Stimulated activated memory B cell treated with anti-CD40 and anti-IgM and Interleukin-4, amounts not matched to agents 10 μg/mL and 1 μg/mL and 100 μg/mL, for 72 hours (primary cell): ENCODE results near the gene PRKCA.
"Not testable (repeated sequence)": the region's sequence is repeated elsewhere in the genome, so short reads cannot be mapped to it uniquely, and the experiment has no call there.

Experiments used
- ATAC-seq: fragments of 150-1000 bp; cut with Tn5 transposase; 2 replicates; pipeline ENCODE4 v1.10.0; 2021
- H3K27ac Mint-ChIP-seq: one replicate; pipeline ENCODE4 v1.8.0; 2022; ENCODE audit warnings: mild to moderate bottlenecking, mixed read lengths
- H3K27me3 Mint-ChIP-seq: one replicate; pipeline ENCODE4 v1.8.0; 2022; ENCODE audit warnings: mixed read lengths
- H3K36me3 Mint-ChIP-seq: one replicate; pipeline ENCODE4 v1.8.0; 2022; ENCODE audit warnings: mixed read lengths
- H3K4me1 Mint-ChIP-seq: one replicate; pipeline ENCODE4 v1.8.0; 2022; ENCODE audit warnings: mixed read lengths
- H3K4me3 Mint-ChIP-seq: one replicate; pipeline ENCODE4 v1.8.0; 2022; ENCODE audit warnings: mild to moderate bottlenecking, moderate library complexity, mixed read lengths
- H3K9me3 Mint-ChIP-seq: one replicate; pipeline ENCODE4 v1.8.0; 2022; ENCODE audit warnings: mixed read lengths

The PRKCA gene

GRCh38 chr17:66620528-66620927 lies 318.1 kb downstream of the PRKCA start:
- H3K4me3 Mint-ChIP-seq, result no peak overlapping the region
- no peaks in the 10 kb centered on the region for H3K36me3 Mint-ChIP-seq
- peaks cover 7% of the 10 kb centered on the region for H3K27me3 Mint-ChIP-seq
- no peak for ATAC-seq
- no peaks in the 10 kb centered on the region for H3K4me1 Mint-ChIP-seq
- no peak overlapping the region for H3K27ac Mint-ChIP-seq
- no peaks in the 10 kb centered on the region for H3K9me3 Mint-ChIP-seq

GRCh38 chr17:66624630-66625029 lies 322.2 kb downstream of the PRKCA start:
- H3K36me3 Mint-ChIP-seq, H3K27me3 Mint-ChIP-seq, H3K9me3 Mint-ChIP-seq: not testable (repeated sequence)

GRCh38 chr17:66625311-66625767 lies 322.9 kb downstream of the PRKCA start:
- Mint-ChIP-seq H3K27ac (no peak overlapping the region), H3K9me3 (no peaks in the 10 kb centered on the region), H3K4me3 (no peak overlapping the region), H3K36me3 (no peaks in the 10 kb centered on the region), H3K27me3 (no peaks in the 10 kb centered on the region), H3K4me1 (no peaks in the 10 kb centered on the region)
- no peak for ATAC-seq

More at GRCh38 chr17:66624630-66625029, 322.2 kb downstream of the PRKCA start:
- H3K27ac Mint-ChIP-seq, H3K4me1 Mint-ChIP-seq, H3K4me3 Mint-ChIP-seq, ATAC-seq: not testable (repeated sequence)

- no peak for ATAC-seq
- Mint-ChIP-seq H3K4me3 (no peak overlapping the region), H3K36me3 (no peaks in the 10 kb centered on the region), H3K9me3 (no peaks in the 10 kb centered on the region), H3K27me3 (no peaks in the 10 kb centered on the region), H3K4me1 (no peaks in the 10 kb centered on the region), H3K27ac (no peak overlapping the region)
Observed at GRCh38 chr17:66627985-66628384, 325.6 kb downstream of the PRKCA start.

- no peak for ATAC-seq
Observed at GRCh38 chr17:66629762-66630161, 327.3 kb downstream of the PRKCA start.

GRCh38 chr17:66630379-66630778 lies 328.0 kb downstream of the PRKCA start:
- H3K9me3 Mint-ChIP-seq, result no peaks in the 10 kb centered on the region
- no peaks in the 10 kb centered on the region for H3K27me3 Mint-ChIP-seq
- ATAC-seq, result no peak
- no peak overlapping the region for H3K4me3 Mint-ChIP-seq
- no peaks in the 10 kb centered on the region for H3K36me3 Mint-ChIP-seq
- H3K4me1 Mint-ChIP-seq, result no peaks in the 10 kb centered on the region
- no peak overlapping the region for H3K27ac Mint-ChIP-seq

More at GRCh38 chr17:66629762-66630161, 327.3 kb downstream of the PRKCA start:
- Mint-ChIP-seq H3K4me1 (no peaks in the 10 kb centered on the region), H3K4me3 (no peak overlapping the region), H3K27ac (no peak overlapping the region), H3K36me3 (no peaks in the 10 kb centered on the region), H3K27me3 (no peaks in the 10 kb centered on the region), H3K9me3 (no peaks in the 10 kb centered on the region)

GRCh38 chr17:66630828-66631472 lies 328.5 kb downstream of the PRKCA start:
- Mint-ChIP-seq H3K4me1 (no peaks in the 10 kb centered on the region), H3K36me3 (no peaks in the 10 kb centered on the region), H3K9me3 (no peaks in the 10 kb centered on the region), H3K27ac (no peak overlapping the region), H3K4me3 (no peak overlapping the region), H3K27me3 (no peaks in the 10 kb centered on the region)
- ATAC-seq, result no peak

GRCh38 chr17:66632731-66633130 lies 330.3 kb downstream of the PRKCA start:
- no peaks in the 10 kb centered on the region for H3K9me3 Mint-ChIP-seq
- no peaks in the 10 kb centered on the region for H3K4me1 Mint-ChIP-seq
- no peaks in the 10 kb centered on the region for H3K36me3 Mint-ChIP-seq
- H3K4me3 Mint-ChIP-seq, result no peak overlapping the region
- no peaks in the 10 kb centered on the region for H3K27me3 Mint-ChIP-seq
- ATAC-seq, result no peak
- H3K27ac Mint-ChIP-seq, result no peak overlapping the region

- Mint-ChIP-seq H3K4me3 (no peak overlapping the region), H3K27ac (no peak overlapping the region), H3K4me1 (no peaks in the 10 kb centered on the region), H3K27me3 (no peaks in the 10 kb centered on the region), H3K9me3 (no peaks in the 10 kb centered on the region), H3K36me3 (no peaks in the 10 kb centered on the region)
- ATAC-seq, result peak; percentile 57
Observed at GRCh38 chr17:66633317-66633965, 331.0 kb downstream of the PRKCA start.

GRCh38 chr17:66634193-66634592 lies 331.8 kb downstream of the PRKCA start:
- no peaks in the 10 kb centered on the region for H3K27me3 Mint-ChIP-seq
- ATAC-seq, result no peak
- no peak overlapping the region for H3K27ac Mint-ChIP-seq
- no peak overlapping the region for H3K4me3 Mint-ChIP-seq
- H3K36me3 Mint-ChIP-seq, result no peaks in the 10 kb centered on the region
- no peaks in the 10 kb centered on the region for H3K9me3 Mint-ChIP-seq
- no peaks in the 10 kb centered on the region for H3K4me1 Mint-ChIP-seq

- ATAC-seq, result no peak
- no peaks in the 10 kb centered on the region for H3K27me3 Mint-ChIP-seq
- H3K9me3 Mint-ChIP-seq, result no peaks in the 10 kb centered on the region
- no peak overlapping the region for H3K4me3 Mint-ChIP-seq
- H3K36me3 Mint-ChIP-seq, result no peaks in the 10 kb centered on the region
- H3K27ac Mint-ChIP-seq, result no peak overlapping the region
- no peaks in the 10 kb centered on the region for H3K4me1 Mint-ChIP-seq
Observed at GRCh38 chr17:66635386-66636045, 333.1 kb downstream of the PRKCA start.

GRCh38 chr17:66636111-66636510 lies 333.7 kb downstream of the PRKCA start:
- Mint-ChIP-seq H3K27me3 (no peaks in the 10 kb centered on the region), H3K9me3 (no peaks in the 10 kb centered on the region), H3K36me3 (no peaks in the 10 kb centered on the region), H3K27ac (no peak overlapping the region), H3K4me1 (no peaks in the 10 kb centered on the region), H3K4me3 (no peak overlapping the region)
- ATAC-seq, result no peak

- H3K4me3 Mint-ChIP-seq, result no peak overlapping the region
- ATAC-seq, result no peak
- no peaks in the 10 kb centered on the region for H3K9me3 Mint-ChIP-seq
- H3K4me1 Mint-ChIP-seq, result no peaks in the 10 kb centered on the region
- no peak overlapping the region for H3K27ac Mint-ChIP-seq
- no peaks in the 10 kb centered on the region for H3K27me3 Mint-ChIP-seq
- H3K36me3 Mint-ChIP-seq, result no peaks in the 10 kb centered on the region
Observed at GRCh38 chr17:66637491-66637890, 335.1 kb downstream of the PRKCA start.

- H3K4me3 Mint-ChIP-seq, result no peak overlapping the region
- no peaks in the 10 kb centered on the region for H3K4me1 Mint-ChIP-seq
- no peaks in the 10 kb centered on the region for H3K27me3 Mint-ChIP-seq
- H3K27ac Mint-ChIP-seq, result no peak overlapping the region
- H3K36me3 Mint-ChIP-seq, result no peaks in the 10 kb centered on the region
- no peak for ATAC-seq
- H3K9me3 Mint-ChIP-seq, result no peaks in the 10 kb centered on the region
Observed at GRCh38 chr17:66638707-66639479, 336.5 kb downstream of the PRKCA start.
